RPMI7951 (cell line): ENCODE data around the gene GFRA3. TPM values are rescaled to one million over a fixed set of nuclear protein-coding genes. Genes with fewer than 3 reads are reported as not detected.

ENCODE experiments used
- total RNA-seq: library from RNA; depleted of rRNA; stranded (reverse); fragments of >200 nt; shearing (Covaris generic); gene quantifications from 2 replicates; pipeline ENCODE4 v1.2.3, GENCODE V29; 2014; rRNA removed

Gene GFRA3
- total RNA-seq, 1 experiment from 2014 or later, result not detected

Other genes with a start within 250 kb of the GFRA3 start
- 6.2 and 6.4 TPM in 2 replicates for gene FAM13B, start 241.5 kb downstream of the GFRA3 start, total RNA-seq
- not detected in 2 replicates for gene WNT8A, start 190.6 kb downstream of the GFRA3 start, total RNA-seq
- gene NME5, start 135.2 kb downstream of the GFRA3 start, total RNA-seq, result 0.29 and 0.36 TPM in 2 replicates
- gene BRD8, start 96.0 kb downstream of the GFRA3 start, total RNA-seq, result 34.3 and 48.4 TPM in 2 replicates
- 161 and 183 TPM in 2 replicates for gene KIF20A, start 95.5 kb downstream of the GFRA3 start, total RNA-seq
- 26.2 and 35.2 TPM in 2 replicates for gene CDC23, start 61.3 kb downstream of the GFRA3 start, total RNA-seq
- gene CDC25C, start 57.2 kb upstream of the GFRA3 start, total RNA-seq, result 24.4 and 28.3 TPM in 2 replicates
- gene FAM53C, start 63.6 kb upstream of the GFRA3 start, total RNA-seq, result 34.8 and 35.1 TPM in 2 replicates
- 20.7 and 24.0 TPM in 2 replicates for gene KDM3B, start 78.1 kb upstream of the GFRA3 start, total RNA-seq
- gene REEP2, start 164.4 kb upstream of the GFRA3 start, total RNA-seq, result 5.5 and 10.3 TPM in 2 replicates
- 1.1 and 1.7 TPM in 2 replicates for gene EGR1, start 190.9 kb upstream of the GFRA3 start, total RNA-seq